Subcutaneous adipose tissue (tissue), 4 donors: ENCODE results near the gene CRMP1. TPM values are rescaled to one million over a fixed set of nuclear protein-coding genes. Genes with fewer than 3 reads are reported as not detected.

Experiments used
- total RNA-seq, 4 donors: library from RNA; depleted of rRNA; stranded (reverse); fragments of >200 nt; gene quantifications; one replicate each; pipeline ENCODE4 v1.1.0, GENCODE V29; 2016
- TF ChIP-seq, protein P1 (sequence below): fragments of 450-650 bp; IDR thresholded peaks from one replicate; pipeline ENCODE4 v1.5.1; 2016; ENCODE audit warnings: low read depth, mild to moderate bottlenecking, control low read depth, antibody characterized with exemption, moderate library complexity

Gene CRMP1
- total RNA-seq, 4 donors from 2014 or later: not detected

GRCh38 chr4:5805270-5805669 lies 87.6 kb downstream of the CRMP1 start:
- TF ChIP-seq, protein P1, sequence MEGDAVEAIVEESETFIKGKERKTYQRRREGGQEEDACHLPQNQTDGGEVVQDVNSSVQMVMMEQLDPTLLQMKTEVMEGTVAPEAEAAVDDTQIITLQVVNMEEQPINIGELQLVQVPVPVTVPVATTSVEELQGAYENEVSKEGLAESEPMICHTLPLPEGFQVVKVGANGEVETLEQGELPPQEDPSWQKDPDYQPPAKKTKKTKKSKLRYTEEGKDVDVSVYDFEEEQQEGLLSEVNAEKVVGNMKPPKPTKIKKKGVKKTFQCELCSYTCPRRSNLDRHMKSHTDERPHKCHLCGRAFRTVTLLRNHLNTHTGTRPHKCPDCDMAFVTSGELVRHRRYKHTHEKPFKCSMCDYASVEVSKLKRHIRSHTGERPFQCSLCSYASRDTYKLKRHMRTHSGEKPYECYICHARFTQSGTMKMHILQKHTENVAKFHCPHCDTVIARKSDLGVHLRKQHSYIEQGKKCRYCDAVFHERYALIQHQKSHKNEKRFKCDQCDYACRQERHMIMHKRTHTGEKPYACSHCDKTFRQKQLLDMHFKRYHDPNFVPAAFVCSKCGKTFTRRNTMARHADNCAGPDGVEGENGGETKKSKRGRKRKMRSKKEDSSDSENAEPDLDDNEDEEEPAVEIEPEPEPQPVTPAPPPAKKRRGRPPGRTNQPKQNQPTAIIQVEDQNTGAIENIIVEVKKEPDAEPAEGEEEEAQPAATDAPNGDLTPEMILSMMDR: no peak

- TF ChIP-seq, protein P1: no peak
Measured at GRCh38 chr4:5804656-5805055, 88.2 kb downstream of the CRMP1 start.

- TF ChIP-seq, protein P1: no peak
Measured at GRCh38 chr4:5802565-5802964, 90.3 kb downstream of the CRMP1 start.

- TF ChIP-seq, protein P1: no peak
Measured at GRCh38 chr4:5801696-5802095, 91.2 kb downstream of the CRMP1 start.

- TF ChIP-seq, protein P1: no peak
Measured at GRCh38 chr4:5800496-5800895, 92.4 kb downstream of the CRMP1 start.

- TF ChIP-seq, protein P1: no peak
Measured at GRCh38 chr4:5799406-5799805, 93.5 kb downstream of the CRMP1 start.

GRCh38 chr4:5798946-5799345 lies 93.9 kb downstream of the CRMP1 start:
- TF ChIP-seq, protein P1: no peak

GRCh38 chr4:5798462-5798861 lies 94.4 kb downstream of the CRMP1 start:
- TF ChIP-seq, protein P1: no peak
